Stimulated activated memory B cell treated with anti-CD40 and anti-IgM and Interleukin-4, amounts not matched to agents 10 μg/mL and 1 μg/mL and 100 μg/mL, for 72 hours (primary cell): ENCODE measurements around the gene SLC35A3.

ENCODE experiments used
- ATAC-seq: fragments of 150-1000 bp; cut with Tn5 transposase; 2 replicates; pipeline ENCODE4 v1.10.0; 2021
- H3K27ac Mint-ChIP-seq: one replicate; pipeline ENCODE4 v1.8.0; 2022; ENCODE audit warnings: mild to moderate bottlenecking, mixed read lengths
- H3K27me3 Mint-ChIP-seq: one replicate; pipeline ENCODE4 v1.8.0; 2022; ENCODE audit warnings: mixed read lengths
- H3K36me3 Mint-ChIP-seq: one replicate; pipeline ENCODE4 v1.8.0; 2022; ENCODE audit warnings: mixed read lengths
- H3K4me1 Mint-ChIP-seq: one replicate; pipeline ENCODE4 v1.8.0; 2022; ENCODE audit warnings: mixed read lengths
- H3K4me3 Mint-ChIP-seq: one replicate; pipeline ENCODE4 v1.8.0; 2022; ENCODE audit warnings: mild to moderate bottlenecking, moderate library complexity, mixed read lengths
- H3K9me3 Mint-ChIP-seq: one replicate; pipeline ENCODE4 v1.8.0; 2022; ENCODE audit warnings: mixed read lengths

The SLC35A3 gene

DNA sequence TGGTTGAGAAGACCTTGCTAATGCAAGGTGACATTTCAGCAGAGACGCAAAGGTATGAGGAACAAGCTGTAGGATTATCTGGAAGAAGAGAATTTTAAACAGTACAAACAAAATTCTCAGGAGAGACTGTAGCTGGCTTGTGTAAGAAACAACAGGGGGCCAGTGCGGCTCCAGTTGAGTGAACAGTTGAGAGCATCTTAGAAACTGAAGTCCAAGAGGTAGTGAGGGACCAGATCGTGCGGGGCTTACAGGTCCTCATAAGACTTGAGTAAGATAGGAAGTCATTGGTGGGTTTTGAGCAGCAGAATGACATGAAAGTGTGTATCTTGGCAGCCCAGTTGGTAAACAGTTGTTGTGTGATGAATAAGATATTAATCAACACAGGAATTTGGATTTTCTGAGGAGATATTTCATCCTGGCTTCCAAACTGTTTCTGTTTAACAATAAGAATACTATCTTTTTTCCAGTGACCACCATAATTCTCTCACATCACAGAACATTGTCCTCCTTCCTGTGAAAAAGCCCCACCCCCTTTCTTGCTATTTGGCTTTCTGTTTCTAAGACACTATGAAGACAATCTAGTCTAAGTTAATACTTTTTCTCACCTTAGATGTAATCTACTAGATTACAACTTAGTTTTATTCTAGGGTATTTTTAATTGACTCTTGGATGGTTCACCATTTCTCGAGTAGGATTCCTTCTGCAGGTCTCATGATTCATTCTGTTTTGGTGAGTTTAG lies 100.6 kb downstream of the SLC35A3 start:
- Mint-ChIP-seq H3K27me3 (no peaks in the 10 kb centered on the region), H3K4me3 (no peak overlapping the region), H3K36me3 (peaks cover 62% of the 10 kb centered on the region), H3K4me1 (peaks cover 7% of the 10 kb centered on the region), H3K9me3 (peaks cover 3% of the 10 kb centered on the region), H3K27ac (no peak overlapping the region)
- ATAC-seq = no peak

DNA sequence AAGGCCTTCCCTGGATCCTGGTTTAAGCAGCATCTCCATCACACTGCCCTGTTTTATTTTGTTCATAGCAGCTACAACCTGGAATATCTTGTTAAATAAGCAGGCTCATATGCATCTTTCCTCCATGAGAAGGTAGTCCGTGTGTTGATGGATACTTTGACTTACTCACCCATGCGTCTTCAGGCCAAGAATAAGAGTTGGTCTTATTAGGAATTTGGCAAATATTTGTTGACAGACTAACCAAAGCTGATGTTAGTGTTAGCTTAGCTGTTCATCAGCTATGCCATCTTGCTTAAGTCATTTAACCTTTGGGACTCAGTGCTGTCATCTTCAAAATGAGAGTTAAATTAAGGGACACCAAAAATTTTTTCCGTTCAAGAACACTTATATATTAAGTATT lies 103.7 kb downstream of the SLC35A3 start:
- Mint-ChIP-seq H3K36me3 (peaks cover 61% of the 10 kb centered on the region), H3K4me3 (no peak overlapping the region), H3K27ac (no peak overlapping the region)

DNA sequence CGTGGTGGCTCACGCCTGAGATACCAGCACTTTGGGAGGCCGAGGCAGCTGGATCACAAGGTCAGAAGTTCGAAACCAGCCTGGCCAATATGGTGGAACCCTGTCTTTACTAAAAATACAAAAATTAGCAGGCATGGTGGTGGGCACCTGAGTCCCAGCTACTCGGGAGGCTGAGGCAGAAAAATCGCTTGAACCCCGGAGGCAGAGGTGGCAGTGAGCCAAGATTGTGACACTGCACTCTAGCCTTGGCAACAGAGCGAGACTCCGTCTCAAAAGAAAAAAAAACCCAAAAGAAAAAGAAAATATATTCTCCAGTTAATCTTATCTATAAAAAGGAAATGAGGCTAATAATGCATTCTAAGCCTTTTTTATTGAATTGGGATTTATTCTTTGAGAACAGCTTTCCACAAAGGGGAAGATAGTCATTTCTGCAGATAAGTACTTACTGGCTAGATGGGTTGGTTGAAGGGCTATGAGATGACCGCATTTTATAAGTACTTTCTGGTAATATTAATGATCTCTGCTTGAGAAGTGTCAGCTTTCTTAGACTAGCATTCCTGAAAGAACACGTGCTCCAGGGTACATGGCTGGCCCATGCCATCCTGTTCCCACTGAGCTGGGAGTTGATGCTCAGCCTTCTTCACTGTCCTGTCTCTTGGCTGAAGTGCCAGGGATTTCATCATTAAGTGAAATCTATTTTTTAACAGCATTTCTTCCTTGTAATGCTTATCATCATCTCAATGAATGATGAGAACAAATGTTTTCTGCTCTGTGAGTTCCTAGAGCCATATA lies 105.0 kb downstream of the SLC35A3 start:
- Mint-ChIP-seq H3K36me3 (peaks cover 69% of the 10 kb centered on the region), H3K27me3 (no peaks in the 10 kb centered on the region), H3K4me3 (no peak overlapping the region), H3K9me3 (no peaks in the 10 kb centered on the region), H3K4me1 (peaks cover 4% of the 10 kb centered on the region), H3K27ac (peak overlapping the region; percentile 54)
- no peak for ATAC-seq

More for the DNA sequence above, 103.7 kb downstream of the SLC35A3 start:
- peaks cover 4% of the 10 kb centered on the region for H3K4me1 Mint-ChIP-seq
- no peaks in the 10 kb centered on the region for H3K9me3 Mint-ChIP-seq
- ATAC-seq = no peak
- H3K27me3 Mint-ChIP-seq = no peaks in the 10 kb centered on the region

DNA sequence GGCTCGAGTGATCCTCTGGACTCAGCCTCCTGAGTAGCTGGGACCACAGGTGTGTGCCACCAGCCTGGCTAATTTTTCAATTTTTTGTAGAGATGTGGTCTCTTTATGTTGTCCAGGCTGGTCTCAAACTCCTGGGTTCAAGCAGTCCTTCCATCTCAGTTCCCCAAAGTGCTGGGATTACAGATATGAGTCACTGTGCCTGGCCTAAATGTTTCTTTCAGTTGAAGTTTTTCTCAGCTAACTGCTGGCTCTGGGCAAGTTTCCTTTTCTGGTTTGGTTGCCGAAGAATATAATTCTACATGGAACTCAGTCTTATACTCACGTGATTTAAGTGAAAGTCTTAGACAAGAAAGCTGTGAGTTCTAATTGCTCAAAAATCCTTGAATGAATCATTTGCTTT lies 106.0 kb downstream of the SLC35A3 start:
- Mint-ChIP-seq H3K4me1 (peaks cover 4% of the 10 kb centered on the region), H3K27me3 (no peaks in the 10 kb centered on the region), H3K9me3 (no peaks in the 10 kb centered on the region), H3K36me3 (peaks cover 67% of the 10 kb centered on the region), H3K27ac (peak overlapping the region; percentile 54), H3K4me3 (no peak overlapping the region)
- ATAC-seq = peak; percentile 62

DNA sequence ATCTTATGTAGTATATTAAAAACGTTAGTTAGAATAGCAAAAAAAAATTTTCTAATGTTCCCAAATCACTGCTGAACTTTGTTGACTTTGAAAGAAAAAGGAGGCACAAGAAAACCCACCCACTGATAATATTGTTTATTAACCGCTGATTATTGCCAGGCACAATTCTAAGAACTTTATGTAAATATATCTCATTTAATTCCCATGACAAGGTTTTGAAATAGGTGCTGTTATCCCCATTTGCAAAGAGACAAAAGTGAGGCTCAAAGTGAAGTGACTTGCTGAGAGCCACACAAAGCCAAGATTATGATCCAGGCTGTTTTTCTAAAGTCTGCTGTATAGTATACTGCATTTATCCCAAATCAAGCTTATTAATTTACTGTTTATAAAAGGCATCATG lies 106.5 kb downstream of the SLC35A3 start:
- H3K27ac Mint-ChIP-seq = peak overlapping the region; percentile 54
- H3K4me3 Mint-ChIP-seq = no peak overlapping the region
- ATAC-seq = no peak
- peaks cover 4% of the 10 kb centered on the region for H3K4me1 Mint-ChIP-seq
- H3K9me3 Mint-ChIP-seq = no peaks in the 10 kb centered on the region
- H3K36me3 Mint-ChIP-seq = peaks cover 61% of the 10 kb centered on the region
- no peaks in the 10 kb centered on the region for H3K27me3 Mint-ChIP-seq

DNA sequence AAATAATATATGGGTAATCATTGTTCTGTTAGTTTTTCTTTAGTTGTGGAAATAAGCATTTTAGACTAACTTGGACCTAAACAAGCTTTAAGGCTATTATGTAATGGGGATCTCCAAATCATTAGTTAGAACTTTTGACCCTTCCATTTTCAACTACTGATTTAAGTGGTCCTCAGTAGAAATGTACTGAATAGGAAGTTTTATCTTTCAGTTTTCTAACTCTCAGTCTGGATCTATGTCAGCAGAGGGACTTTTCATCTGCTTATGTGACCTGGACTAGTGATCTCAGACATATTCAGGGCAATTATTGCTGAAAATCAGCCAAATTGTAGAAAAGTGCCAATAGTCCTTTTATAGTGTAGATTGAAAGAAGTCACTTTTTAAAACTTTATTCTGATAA lies 106.9 kb downstream of the SLC35A3 start:
- Mint-ChIP-seq H3K27ac (peak overlapping the region; percentile 54), H3K4me3 (no peak overlapping the region), H3K27me3 (no peaks in the 10 kb centered on the region), H3K9me3 (no peaks in the 10 kb centered on the region), H3K36me3 (peaks cover 57% of the 10 kb centered on the region), H3K4me1 (peaks cover 4% of the 10 kb centered on the region)
- ATAC-seq = peak; percentile 51

DNA sequence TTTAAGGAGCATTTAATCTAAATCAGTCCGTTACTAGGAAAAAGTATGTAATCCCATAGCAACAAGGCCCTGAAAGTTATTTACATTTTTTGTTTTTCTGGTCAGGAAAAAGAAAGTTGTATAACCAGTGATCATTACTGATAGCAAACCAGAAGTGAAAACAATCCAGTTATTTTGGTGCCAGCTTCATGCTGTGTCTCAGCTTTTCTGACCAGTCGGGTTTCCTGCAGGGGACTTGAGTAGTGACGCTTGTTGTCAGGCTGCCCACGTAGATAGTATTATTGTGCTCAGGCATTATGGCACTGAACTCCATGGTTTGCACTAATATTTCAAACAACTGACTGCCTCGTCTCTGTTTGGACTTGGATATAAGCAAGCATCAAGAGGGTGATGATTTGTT lies 107.7 kb downstream of the SLC35A3 start:
- Mint-ChIP-seq H3K4me1 (peaks cover 4% of the 10 kb centered on the region), H3K27me3 (no peaks in the 10 kb centered on the region), H3K27ac (peak overlapping the region; percentile 54), H3K9me3 (no peaks in the 10 kb centered on the region), H3K36me3 (peaks cover 49% of the 10 kb centered on the region), H3K4me3 (no peak overlapping the region)
- no peak for ATAC-seq

DNA sequence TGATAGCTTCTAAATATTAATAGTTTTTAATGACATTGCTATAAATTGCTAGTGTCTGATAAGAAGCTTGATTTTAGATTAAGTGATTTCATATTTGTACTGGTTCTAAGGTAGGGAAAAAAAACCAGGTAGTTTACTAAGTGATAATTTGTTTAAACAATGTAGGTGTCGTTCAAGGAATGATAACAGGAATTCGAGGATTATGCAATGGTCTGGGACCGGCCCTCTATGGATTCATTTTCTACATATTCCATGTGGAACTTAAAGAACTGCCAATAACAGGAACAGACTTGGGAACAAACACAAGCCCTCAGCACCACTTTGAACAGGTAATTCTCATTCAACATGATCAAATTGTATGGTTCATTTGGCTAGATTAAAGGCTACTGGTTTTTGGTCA lies 110.5 kb downstream of the SLC35A3 start:
- Mint-ChIP-seq H3K9me3 (no peaks in the 10 kb centered on the region), H3K27me3 (no peaks in the 10 kb centered on the region), H3K4me3 (no peak overlapping the region), H3K36me3 (peaks cover 28% of the 10 kb centered on the region), H3K4me1 (peaks cover 4% of the 10 kb centered on the region), H3K27ac (no peak overlapping the region)
- ATAC-seq = no peak
